IPS-15b (cell line): Measurements from ENCODE around the gene KRT24.

Experiments used
- H3K27me3 ChIP-seq: one replicate; pipeline ENCODE4 v1.6.1; 2013; ENCODE audit warnings: low read length; ENCODE audit not compliant: control insufficient read depth, insufficient read depth
- H3K36me3 ChIP-seq: one replicate; pipeline ENCODE4 v1.6.1; 2013; ENCODE audit warnings: low read length; ENCODE audit not compliant: control insufficient read depth, insufficient read depth
- H3K4me1 ChIP-seq: one replicate; pipeline ENCODE4 v1.6.1; 2013; ENCODE audit warnings: mild to moderate bottlenecking, low read length; ENCODE audit not compliant: control insufficient read depth, insufficient read depth
- H3K4me3 ChIP-seq: one replicate; pipeline ENCODE4 v1.5.1; 2013; ENCODE audit warnings: low read depth, low read length
- H3K9ac ChIP-seq: one replicate; pipeline ENCODE4 v1.6.1; 2013; ENCODE audit warnings: low read depth, mild to moderate bottlenecking, low read length
- H3K9me3 ChIP-seq: one replicate; pipeline ENCODE4 v1.6.1; 2013; ENCODE audit warnings: mild to moderate bottlenecking, low read length; ENCODE audit not compliant: control insufficient read depth, insufficient read depth

KRT24 gene

GRCh38 chr17:40720899-40721298 lies 17.3 kb upstream of the KRT24 start:
- H3K36me3 ChIP-seq = no peaks in the 10 kb centered on the region
- H3K9me3 ChIP-seq = no peaks in the 10 kb centered on the region
- no peaks in the 10 kb centered on the region for H3K4me1 ChIP-seq
- H3K27me3 ChIP-seq = no peaks in the 10 kb centered on the region
- H3K9ac ChIP-seq = no peak overlapping the region
- H3K4me3 ChIP-seq = no peak overlapping the region

DNA sequence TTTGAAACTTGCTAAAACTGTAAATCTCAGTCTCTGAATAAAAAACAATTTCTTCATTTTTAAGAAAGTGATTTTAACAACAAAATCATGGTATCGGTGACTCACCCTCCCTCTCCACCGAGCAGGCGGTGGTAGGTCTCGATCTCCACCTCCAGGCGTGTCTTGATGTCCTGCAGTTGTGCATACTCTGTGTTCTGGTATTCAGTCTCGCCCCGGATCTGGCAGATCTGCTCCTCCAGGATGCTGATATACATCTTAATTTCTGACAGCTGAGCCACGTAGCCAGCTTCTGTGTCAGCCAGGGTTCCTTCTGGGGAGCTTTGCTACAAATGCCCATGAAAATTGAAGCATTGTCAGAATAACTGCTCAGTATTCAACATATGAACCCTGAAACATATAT lies 15.4 kb upstream of the KRT24 start:
- Histone ChIP-seq H3K9ac (no peak overlapping the region), H3K4me1 (no peaks in the 10 kb centered on the region), H3K36me3 (no peaks in the 10 kb centered on the region), H3K27me3 (no peaks in the 10 kb centered on the region), H3K9me3 (no peaks in the 10 kb centered on the region), H3K4me3 (no peak overlapping the region)

- no peaks in the 10 kb centered on the region for H3K36me3 ChIP-seq
- no peak overlapping the region for H3K9ac ChIP-seq
- H3K27me3 ChIP-seq = no peaks in the 10 kb centered on the region
- no peaks in the 10 kb centered on the region for H3K4me1 ChIP-seq
- H3K9me3 ChIP-seq = no peaks in the 10 kb centered on the region
- H3K4me3 ChIP-seq = no peak overlapping the region
Measured at GRCh38 chr17:40717776-40718175, 14.2 kb upstream of the KRT24 start.

DNA sequence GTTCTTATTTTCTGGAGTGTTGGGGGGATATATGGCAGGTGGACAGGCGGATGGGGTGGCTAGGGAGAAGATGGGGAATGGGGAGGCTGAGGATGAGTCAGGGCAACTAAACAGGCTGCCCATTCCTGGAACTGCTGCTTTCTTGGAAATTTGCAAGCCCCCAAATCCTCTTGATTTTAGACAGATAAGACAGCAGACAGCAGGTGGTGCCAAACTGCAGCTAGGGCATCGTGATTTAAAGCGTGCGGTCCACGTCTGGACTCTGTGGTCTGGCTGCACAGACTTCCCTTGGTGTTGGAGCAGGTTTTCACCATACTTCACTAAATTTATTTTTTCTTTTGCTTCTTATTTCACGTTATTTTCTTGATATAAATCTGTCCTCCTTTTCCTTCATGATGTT lies 10.9 kb upstream of the KRT24 start:
- no peaks in the 10 kb centered on the region for H3K4me1 ChIP-seq
- H3K9ac ChIP-seq = no peak overlapping the region
- H3K36me3 ChIP-seq = no peaks in the 10 kb centered on the region
- no peaks in the 10 kb centered on the region for H3K9me3 ChIP-seq
- H3K4me3 ChIP-seq = no peak overlapping the region
- no peaks in the 10 kb centered on the region for H3K27me3 ChIP-seq

DNA sequence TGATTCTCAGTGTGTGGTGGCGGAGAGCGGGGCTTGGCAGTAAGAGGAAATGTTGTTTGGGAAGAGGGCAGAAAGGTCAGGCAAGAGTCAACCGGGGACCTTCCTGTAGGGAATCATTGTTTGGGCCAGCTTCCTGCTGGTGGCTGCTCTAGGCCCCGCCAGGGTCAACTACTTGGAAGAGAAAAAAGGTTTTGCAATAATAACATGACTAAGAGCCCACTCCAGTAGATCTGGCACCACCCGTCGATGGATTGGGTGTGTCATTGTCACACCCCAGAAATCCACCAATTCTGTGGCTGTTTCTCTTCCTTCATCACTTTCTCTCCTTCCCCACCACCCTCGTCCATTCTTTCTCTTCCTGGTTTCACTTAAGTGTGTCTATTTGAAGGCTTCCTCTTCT lies 4.2 kb upstream of the KRT24 start:
- Histone ChIP-seq H3K27me3 (no peaks in the 10 kb centered on the region), H3K9ac (no peak overlapping the region), H3K9me3 (no peaks in the 10 kb centered on the region), H3K4me3 (no peak overlapping the region), H3K36me3 (no peaks in the 10 kb centered on the region), H3K4me1 (no peaks in the 10 kb centered on the region)

- Histone ChIP-seq H3K9ac (no peak overlapping the region), H3K27me3 (no peaks in the 10 kb centered on the region), H3K4me3 (no peak overlapping the region), H3K4me1 (no peaks in the 10 kb centered on the region), H3K36me3 (no peaks in the 10 kb centered on the region), H3K9me3 (no peaks in the 10 kb centered on the region)
Measured at GRCh38 chr17:40705584-40705983, 2.0 kb upstream of the KRT24 start.

GRCh38 chr17:40702271-40702670 lies 1.3 kb downstream of the KRT24 start:
- Histone ChIP-seq H3K9ac (no peak overlapping the region), H3K4me1 (no peaks in the 10 kb centered on the region), H3K36me3 (no peaks in the 10 kb centered on the region), H3K9me3 (no peaks in the 10 kb centered on the region), H3K4me3 (no peak overlapping the region), H3K27me3 (no peaks in the 10 kb centered on the region)

DNA sequence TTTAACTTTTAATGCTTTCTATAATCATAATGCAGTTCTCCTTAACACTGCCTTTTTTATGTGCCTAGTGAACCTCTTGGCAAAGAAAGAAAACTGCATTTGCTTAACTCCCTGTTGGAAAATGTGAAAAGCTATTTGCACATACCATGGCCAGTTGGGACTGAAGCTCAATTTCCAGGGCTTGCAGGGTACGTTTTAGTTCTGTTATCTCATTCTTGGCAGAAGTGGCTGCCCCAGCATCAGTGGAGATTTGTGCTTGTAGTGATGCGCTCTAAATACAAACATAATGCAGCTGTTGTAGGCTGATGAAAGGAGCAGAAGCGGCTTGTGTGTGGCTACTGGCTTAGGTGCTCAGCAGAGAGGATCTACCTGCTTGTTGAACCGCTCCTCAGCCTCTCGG lies 3.7 kb downstream of the KRT24 start:
- no peaks in the 10 kb centered on the region for H3K9me3 ChIP-seq
- H3K9ac ChIP-seq = no peak overlapping the region
- no peaks in the 10 kb centered on the region for H3K36me3 ChIP-seq
- H3K4me1 ChIP-seq = no peaks in the 10 kb centered on the region
- H3K4me3 ChIP-seq = no peak overlapping the region
- H3K27me3 ChIP-seq = no peaks in the 10 kb centered on the region

GRCh38 chr17:40699371-40699770 lies 4.2 kb downstream of the KRT24 start:
- Histone ChIP-seq H3K36me3 (no peaks in the 10 kb centered on the region), H3K4me1 (no peaks in the 10 kb centered on the region), H3K9me3 (no peaks in the 10 kb centered on the region), H3K4me3 (no peak overlapping the region), H3K27me3 (no peaks in the 10 kb centered on the region), H3K9ac (no peak overlapping the region)

DNA sequence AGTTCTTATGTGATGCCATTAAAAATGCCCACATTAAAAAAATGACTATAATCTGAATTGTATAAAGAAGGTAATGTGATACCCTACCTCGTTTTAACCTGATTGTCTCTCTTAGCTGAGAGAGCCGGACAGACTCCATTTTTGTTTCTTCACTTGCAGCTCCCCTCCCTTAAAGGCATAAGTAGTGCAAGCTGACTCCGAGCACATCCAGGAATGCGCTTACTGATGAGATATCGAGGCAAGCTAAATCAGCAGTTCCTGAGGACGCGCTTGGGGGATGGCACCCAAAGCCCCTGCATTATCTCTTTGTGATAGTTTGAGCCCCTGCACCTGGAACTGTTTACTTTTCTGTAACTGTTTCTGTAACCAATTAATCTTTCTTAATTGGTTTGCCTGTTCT lies 6.3 kb downstream of the KRT24 start:
- H3K27me3 ChIP-seq = no peaks in the 10 kb centered on the region

GRCh38 chr17:40696651-40697072 lies 6.9 kb downstream of the KRT24 start:
- Histone ChIP-seq H3K9ac (no peak overlapping the region), H3K9me3 (no peaks in the 10 kb centered on the region)

More for the DNA sequence above, 6.3 kb downstream of the KRT24 start:
- Histone ChIP-seq H3K4me3 (no peak overlapping the region), H3K9me3 (no peaks in the 10 kb centered on the region), H3K4me1 (no peaks in the 10 kb centered on the region), H3K9ac (no peak overlapping the region), H3K36me3 (no peaks in the 10 kb centered on the region)

GRCh38 chr17:40695874-40696472 lies 7.6 kb downstream of the KRT24 start:
- Histone ChIP-seq H3K27me3 (no peaks in the 10 kb centered on the region), H3K9me3 (no peaks in the 10 kb centered on the region), H3K4me3 (no peak overlapping the region), H3K4me1 (no peaks in the 10 kb centered on the region), H3K36me3 (no peaks in the 10 kb centered on the region), H3K9ac (no peak overlapping the region)

More at GRCh38 chr17:40696651-40697072, 6.9 kb downstream of the KRT24 start:
- H3K27me3 ChIP-seq = no peaks in the 10 kb centered on the region
- no peaks in the 10 kb centered on the region for H3K36me3 ChIP-seq
- no peaks in the 10 kb centered on the region for H3K4me1 ChIP-seq
- no peak overlapping the region for H3K4me3 ChIP-seq
